Caco-2 (cell line): Measurements from ENCODE around the gene TAF11. TPM values are rescaled to one million over a fixed set of nuclear protein-coding genes. Genes with fewer than 3 reads are reported as not detected.

Experiments used
- BruUV-seq: library from RNA; stranded (reverse); fragments of 400-500 nt; replicated peaks from 2 replicates; lab custom pipeline; 2021; lab: Mats Ljungman, UMichigan
- CTCF ChIA-PET: fragments of 300-600 bp; sonication (Branson Sonifier 250); formaldehyde crosslinking; loops from one replicate; lab custom pipeline; 2022; ENCODE audit warnings: antibody characterized with exemption; lab: Charles Lee
- POLR2A ChIA-PET: fragments of 300-600 bp; sonication (Branson Sonifier 250); formaldehyde crosslinking; loops from one replicate; lab custom pipeline; 2022; ENCODE audit warnings: antibody characterized with exemption; lab: Charles Lee
- DNase-seq, 2 experiments: peaks; one replicate each; pipeline versions ENCODE4 v3.0.0 to v3.0.0-alpha.2; 2020 to 2022
- H3K27me3 ChIP-seq: replicated peaks from 2 replicates; pipeline ENCODE4 v1.6.0; 2011; ENCODE audit warnings: low read length; ENCODE audit not compliant: control insufficient read depth, insufficient read depth
- H3K36me3 ChIP-seq: 2 replicates; pipeline ENCODE4 v1.5.1; 2011; ENCODE audit warnings: low read length; ENCODE audit not compliant: control insufficient read depth, insufficient read depth
- H3K4me1 ChIP-seq: fragments of 250-450 bp; sonication (Bioruptor Pico); 2 replicates; pipeline ENCODE4 v1.5.1; 2020; ENCODE audit warnings: mild to moderate bottlenecking
- H3K4me3 ChIP-seq: 2 replicates; pipeline ENCODE4 v1.5.1; 2011; ENCODE audit warnings: low read depth, mild to moderate bottlenecking, control low read depth, low read length
- H3K9me3 ChIP-seq: fragments of 250-450 bp; sonication (Bioruptor Pico); 2 replicates; pipeline ENCODE4 v1.5.1; 2020; ENCODE audit warnings: mild to moderate bottlenecking, moderate library complexity
- H3K27ac Mint-ChIP-seq: one replicate; pipeline ENCODE4 v1.8.0; 2022; ENCODE audit warnings: mixed read lengths; ENCODE audit not compliant: unreplicated experiment
- H3K27me3 Mint-ChIP-seq: one replicate; pipeline ENCODE4 v1.8.0; 2022; ENCODE audit warnings: mixed read lengths; ENCODE audit not compliant: insufficient read depth, unreplicated experiment
- H3K36me3 Mint-ChIP-seq: one replicate; pipeline ENCODE4 v1.8.0; 2022; ENCODE audit warnings: mild to moderate bottlenecking, mixed read lengths; ENCODE audit not compliant: insufficient read depth, unreplicated experiment
- H3K4me1 Mint-ChIP-seq: one replicate; pipeline ENCODE4 v1.8.0; 2022; ENCODE audit warnings: low read depth, mixed read lengths; ENCODE audit not compliant: unreplicated experiment
- H3K4me3 Mint-ChIP-seq: one replicate; pipeline ENCODE4 v1.8.0; 2022; ENCODE audit warnings: mild to moderate bottlenecking, moderate library complexity, mixed read lengths; ENCODE audit not compliant: unreplicated experiment
- H3K9me3 Mint-ChIP-seq: one replicate; pipeline ENCODE4 v1.8.0; 2022; ENCODE audit warnings: mixed read lengths; ENCODE audit not compliant: unreplicated experiment
- intact Hi-C: fragments of 100-400 bp; cut with micrococcal nuclease; formaldehyde crosslinking; loops from one replicate; pipeline ENCODE4 v1.10.0; 2022; ENCODE audit not compliant: unreplicated experiment
- total RNA-seq: library from RNA; stranded (reverse); gene quantifications from 2 replicates; pipeline ENCODE4 v1.2.3, GENCODE V29; 2022
- TF ChIP-seq, protein P1 (sequence below), 2 experiments: fragments of 200-600 bp in 1 of 2; IDR thresholded peaks; 1 replicate in 1 of 2; 2 replicates in 1 of 2; pipeline versions ENCODE4 v1.5.1 to v1.8.0; 2011 to 2022; ENCODE audit warnings: antibody characterized with exemption in 1 of 2, control low read depth in 1 of 2, inconsistent platforms in 1 of 2, low read depth in 1 of 2, low read length in 1 of 2, mild to moderate bottlenecking in 1 of 2, moderate library complexity in 1 of 2; ENCODE audit not compliant: insufficient read depth in 1 of 2, severe bottlenecking in 1 of 2, unreplicated experiment in 1 of 2

The TAF11 gene
- total RNA-seq, 1 experiment from 2014 or later, result 28.3 TPM

DNA sequence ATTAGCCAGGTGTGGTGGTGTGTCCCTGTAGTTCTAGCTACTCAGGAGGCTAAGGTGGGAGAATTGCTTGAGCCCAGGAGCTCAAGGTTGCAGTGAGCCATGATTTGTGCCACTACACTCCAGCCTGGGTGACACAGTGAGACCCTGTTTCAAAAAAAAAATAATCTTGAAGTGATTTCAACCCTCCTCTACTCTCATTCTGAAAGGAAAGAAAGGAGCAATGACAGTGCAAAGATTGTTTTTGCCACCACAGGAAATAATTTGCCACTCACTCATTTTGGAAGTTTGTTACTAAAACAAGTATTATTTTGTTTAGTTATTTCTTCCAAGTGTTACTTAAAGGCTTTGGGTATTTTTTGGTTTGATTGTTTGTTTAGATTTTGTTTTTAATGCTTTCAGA is 50.3 kb downstream of the TAF11 start:
- H3K36me3 Mint-ChIP-seq, result peaks cover 86% of the 10 kb centered on the region
- ChIA-PET CTCF (no interaction called here), POLR2A (interaction anchor here (0.6 kb wide), 1 partner anchor 52 kb away, joined by 3 read pairs; the partner anchor contains the start of gene ANKS1A)
- no peaks in the 10 kb centered on the region for H3K4me1 Mint-ChIP-seq
- intact Hi-C loops, result no loop called here
- no peaks in the 10 kb centered on the region for H3K27me3 ChIP-seq
- H3K4me3 ChIP-seq, result no peak overlapping the region
- H3K4me1 ChIP-seq, result no peaks in the 10 kb centered on the region
- no peak overlapping the region for H3K4me3 Mint-ChIP-seq
- TF ChIP-seq, protein P1, sequence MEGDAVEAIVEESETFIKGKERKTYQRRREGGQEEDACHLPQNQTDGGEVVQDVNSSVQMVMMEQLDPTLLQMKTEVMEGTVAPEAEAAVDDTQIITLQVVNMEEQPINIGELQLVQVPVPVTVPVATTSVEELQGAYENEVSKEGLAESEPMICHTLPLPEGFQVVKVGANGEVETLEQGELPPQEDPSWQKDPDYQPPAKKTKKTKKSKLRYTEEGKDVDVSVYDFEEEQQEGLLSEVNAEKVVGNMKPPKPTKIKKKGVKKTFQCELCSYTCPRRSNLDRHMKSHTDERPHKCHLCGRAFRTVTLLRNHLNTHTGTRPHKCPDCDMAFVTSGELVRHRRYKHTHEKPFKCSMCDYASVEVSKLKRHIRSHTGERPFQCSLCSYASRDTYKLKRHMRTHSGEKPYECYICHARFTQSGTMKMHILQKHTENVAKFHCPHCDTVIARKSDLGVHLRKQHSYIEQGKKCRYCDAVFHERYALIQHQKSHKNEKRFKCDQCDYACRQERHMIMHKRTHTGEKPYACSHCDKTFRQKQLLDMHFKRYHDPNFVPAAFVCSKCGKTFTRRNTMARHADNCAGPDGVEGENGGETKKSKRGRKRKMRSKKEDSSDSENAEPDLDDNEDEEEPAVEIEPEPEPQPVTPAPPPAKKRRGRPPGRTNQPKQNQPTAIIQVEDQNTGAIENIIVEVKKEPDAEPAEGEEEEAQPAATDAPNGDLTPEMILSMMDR (IDR thresholded peaks at IDR 0.05; ENCODE audit: insufficient read depth in 1 of 2, low read depth in 1 of 2, low read length in 1 of 2, severe bottlenecking in 1 of 2, unreplicated experiment in 1 of 2), result no peak
- no peaks in the 10 kb centered on the region for H3K27me3 Mint-ChIP-seq
- H3K9me3 Mint-ChIP-seq, result no peaks in the 10 kb centered on the region
- H3K9me3 ChIP-seq, result no peaks in the 10 kb centered on the region
- no TSS peak for BruUV-seq
- no peak for DNase-seq
- no peak overlapping the region for H3K27ac Mint-ChIP-seq
- H3K36me3 ChIP-seq, result no peaks in the 10 kb centered on the region

DNA sequence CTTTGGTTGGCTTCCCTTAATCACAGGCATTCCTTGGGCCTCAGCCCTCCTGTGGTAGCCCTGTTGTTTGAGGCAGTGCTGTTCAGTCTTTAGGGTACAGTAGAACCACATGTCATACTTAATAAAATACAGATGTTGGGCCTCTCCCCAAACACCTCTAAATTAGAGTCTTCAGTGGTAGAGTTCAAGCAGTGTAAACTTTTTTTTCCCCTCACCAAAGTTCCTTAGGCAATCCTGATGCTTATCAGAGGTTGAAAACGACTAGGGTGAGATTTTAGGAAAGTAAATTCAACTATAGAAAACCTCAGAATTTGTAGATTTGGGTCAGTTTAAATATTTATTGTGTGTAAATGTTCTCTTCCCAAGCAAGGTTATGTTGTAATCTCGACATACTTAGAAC is 51.4 kb downstream of the TAF11 start:
- Mint-ChIP-seq H3K4me3 (no peak overlapping the region), H3K9me3 (no peaks in the 10 kb centered on the region), H3K4me1 (no peaks in the 10 kb centered on the region), H3K27me3 (no peaks in the 10 kb centered on the region), H3K36me3 (peaks cover 87% of the 10 kb centered on the region), H3K27ac (no peak overlapping the region)
- no peak for DNase-seq
- H3K36me3 ChIP-seq, result no peaks in the 10 kb centered on the region
- no peaks in the 10 kb centered on the region for H3K27me3 ChIP-seq
- H3K9me3 ChIP-seq, result no peaks in the 10 kb centered on the region
- H3K4me1 ChIP-seq, result no peaks in the 10 kb centered on the region
- no peak overlapping the region for H3K4me3 ChIP-seq
- CTCF ChIA-PET, result no interaction called here
- POLR2A ChIA-PET, result no interaction called here
- intact Hi-C loops, result no loop called here
- BruUV-seq, result no TSS peak
- TF ChIP-seq, protein P1 (IDR thresholded peaks at IDR 0.05; ENCODE audit: insufficient read depth in 1 of 2, low read depth in 1 of 2, low read length in 1 of 2, severe bottlenecking in 1 of 2, unreplicated experiment in 1 of 2), result no peak

DNA sequence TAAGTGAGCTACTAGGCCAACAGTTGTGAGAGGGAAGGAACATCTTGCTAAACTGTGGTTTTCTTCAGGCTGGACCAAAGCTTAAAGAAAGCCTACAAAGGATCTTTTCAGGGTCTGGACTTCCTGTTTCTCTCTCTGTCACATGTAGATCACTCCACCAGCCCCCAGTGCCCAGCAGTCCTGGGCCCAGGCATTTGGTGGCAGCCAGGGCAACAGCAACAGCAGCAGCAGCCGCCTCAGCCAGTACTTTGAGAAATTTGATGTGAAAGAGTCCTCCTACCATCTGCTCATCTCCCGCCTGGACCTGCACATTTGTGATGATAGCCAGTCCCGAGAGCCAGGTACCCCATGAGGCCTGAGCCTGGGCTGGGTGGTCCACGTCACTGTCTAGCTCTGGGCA is 51.8 kb downstream of the TAF11 start:
- ChIA-PET CTCF (no interaction called here), POLR2A (no interaction called here)
- intact Hi-C loops, result no loop called here
- Histone ChIP-seq H3K36me3 (no peaks in the 10 kb centered on the region), H3K4me1 (no peaks in the 10 kb centered on the region), H3K9me3 (no peaks in the 10 kb centered on the region), H3K27me3 (no peaks in the 10 kb centered on the region), H3K4me3 (no peak overlapping the region)
- Mint-ChIP-seq H3K36me3 (peaks cover 84% of the 10 kb centered on the region), H3K4me3 (no peak overlapping the region), H3K27me3 (no peaks in the 10 kb centered on the region), H3K9me3 (no peaks in the 10 kb centered on the region), H3K27ac (no peak overlapping the region), H3K4me1 (no peaks in the 10 kb centered on the region)
- TF ChIP-seq, protein P1 (IDR thresholded peaks at IDR 0.05; ENCODE audit: insufficient read depth in 1 of 2, low read depth in 1 of 2, low read length in 1 of 2, severe bottlenecking in 1 of 2, unreplicated experiment in 1 of 2), result no peak
- no peak for DNase-seq
- BruUV-seq, result no TSS peak
